Stimulated activated CD4-positive, alpha-beta T cell treated with anti-CD3 and anti-CD28 coated beads, Interleukin-2, amount 100 ng/mL, for 24 hours (primary cell): ENCODE data around the gene MAGEF1.
"Not testable (repeated sequence)": the region's sequence is repeated elsewhere in the genome, so short reads cannot be mapped to it uniquely, and the experiment has no call there.

Experiments
- DNase-seq, 2 donors: peaks; one replicate each; pipeline ENCODE4 v3.0.0-alpha.2; 2020

The MAGEF1 gene

GRCh38 chr3:184742676-184743135 is 30.8 kb upstream of the MAGEF1 start:
- no peak for DNase-seq

GRCh38 chr3:184741798-184742675 is 30.2 kb upstream of the MAGEF1 start:
- DNase-seq, result no peak

GRCh38 chr3:184741259-184741556 is 29.3 kb upstream of the MAGEF1 start:
- DNase-seq, result no peak

GRCh38 chr3:184740509-184741258 is 28.8 kb upstream of the MAGEF1 start:
- peak in 1 of 2 donors; percentile 25 for DNase-seq

- DNase-seq, result no peak
These were observed 28.0 kb upstream of the MAGEF1 start for GRCh38 chr3:184739594-184740505.

GRCh38 chr3:184738982-184739381 is 27.1 kb upstream of the MAGEF1 start:
- no peak for DNase-seq

- DNase-seq, result no peak
These were observed 26.6 kb upstream of the MAGEF1 start for GRCh38 chr3:184738506-184738890.

GRCh38 chr3:184737641-184738505 is 26.0 kb upstream of the MAGEF1 start:
- DNase-seq, result no peak

GRCh38 chr3:184737063-184737462 is 25.2 kb upstream of the MAGEF1 start:
- no peak for DNase-seq

- no peak for DNase-seq
These were observed 23.2 kb upstream of the MAGEF1 start for GRCh38 chr3:184734903-184735701.

GRCh38 chr3:184733971-184734608 is 22.2 kb upstream of the MAGEF1 start:
- peak in 1 of 2 donors; percentile 9 for DNase-seq

- DNase-seq, result peak in 1 of 2 donors; percentile 13
These were observed 21.3 kb upstream of the MAGEF1 start for GRCh38 chr3:184733181-184733580.

- no peak for DNase-seq
These were observed 20.1 kb upstream of the MAGEF1 start for GRCh38 chr3:184731786-184732537.

GRCh38 chr3:184730924-184731323 is 19.1 kb upstream of the MAGEF1 start:
- no peak for DNase-seq

- DNase-seq, result not testable (repeated sequence)
These were observed 17.3 kb upstream of the MAGEF1 start for GRCh38 chr3:184729154-184729553.

- DNase-seq, result no peak
These were observed 16.2 kb upstream of the MAGEF1 start for GRCh38 chr3:184728010-184728527.

GRCh38 chr3:184727357-184728009 is 15.6 kb upstream of the MAGEF1 start:
- peak; percentile 41 to 48 for DNase-seq

GRCh38 chr3:184726497-184726896 is 14.6 kb upstream of the MAGEF1 start:
- no peak for DNase-seq

- no peak for DNase-seq
These were observed 13.4 kb upstream of the MAGEF1 start for GRCh38 chr3:184725176-184725719.
